Ovary (tissue), 3 donors: ENCODE measurements around the gene SLC18A3.

Experiments used
- CTCF ChIP-seq, 3 donors: fragments of 450-650 bp in 2 of 3; fragments of 200-600 bp in 1 of 3; IDR thresholded peaks; one replicate each; pipeline versions ENCODE4 v1.5.1 to v1.8.0; 2016 to 2022; ENCODE audit warnings: antibody characterized with exemption in 3 of 3, mild to moderate bottlenecking in 1 of 3
- POLR2A ChIP-seq: fragments of 450-650 bp; IDR thresholded peaks from one replicate; pipeline ENCODE4 v1.6.1; 2017; ENCODE audit warnings: antibody characterized with exemption, mild to moderate bottlenecking, moderate library complexity
- donor health status: DM: no; HTN: no; CAD: no.

GRCh38 chr10:49627644-49628247 lies 17.6 kb downstream of the SLC18A3 start:
- TF ChIP-seq POLR2A (no peak), CTCF (IDR thresholded peaks at IDR 0.05) (no peak)
